Measurements from ENCODE around the gene IRF9.

IRF9 gene

GRCh38 chr14:24162093-24162492 is 1.0 kb downstream of the IRF9 start:
- Mint-ChIP-seq H3K9me3 (no peaks in the 10 kb centered on the region), H3K4me1 (peaks cover 30% of the 10 kb centered on the region), H3K27me3 (ENCODE audit: low read depth, poor library complexity) (no peaks in the 10 kb centered on the region), H3K4me3 (peak overlapping the region; percentile 91), H3K27ac (peak overlapping the region; percentile 96), H3K36me3 (ENCODE audit: low read depth) (peaks cover 47% of the 10 kb centered on the region)
- no peak for DNase-seq
- TF ChIP-seq CTCF (IDR thresholded peaks at IDR 0.05), result no peak

DNA sequence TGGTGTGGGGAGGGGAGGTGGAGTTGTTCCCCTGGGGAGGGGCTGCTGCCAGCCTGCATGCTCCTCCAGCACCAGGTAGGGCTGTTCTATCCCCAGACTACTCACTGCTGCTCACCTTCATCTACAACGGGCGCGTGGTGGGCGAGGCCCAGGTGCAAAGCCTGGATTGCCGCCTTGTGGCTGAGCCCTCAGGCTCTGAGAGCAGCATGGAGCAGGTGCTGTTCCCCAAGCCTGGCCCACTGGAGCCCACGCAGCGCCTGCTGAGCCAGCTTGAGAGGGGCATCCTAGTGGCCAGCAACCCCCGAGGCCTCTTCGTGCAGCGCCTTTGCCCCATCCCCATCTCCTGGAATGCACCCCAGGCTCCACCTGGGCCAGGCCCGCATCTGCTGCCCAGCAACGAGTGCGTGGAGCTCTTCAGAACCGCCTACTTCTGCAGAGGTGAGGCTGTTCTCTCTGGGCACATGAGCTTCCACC is 3.5 kb downstream of the IRF9 start:
- no peak for DNase-seq
- TF ChIP-seq CTCF (IDR thresholded peaks at IDR 0.05), result no peak
- Mint-ChIP-seq H3K27me3 (ENCODE audit: low read depth, poor library complexity) (no peaks in the 10 kb centered on the region), H3K27ac (no peak overlapping the region), H3K36me3 (ENCODE audit: low read depth) (peaks cover 41% of the 10 kb centered on the region), H3K4me3 (no peak overlapping the region), H3K9me3 (no peaks in the 10 kb centered on the region), H3K4me1 (peaks cover 30% of the 10 kb centered on the region)

- H3K4me1 Mint-ChIP-seq, result peaks cover 29% of the 10 kb centered on the region
- H3K27me3 Mint-ChIP-seq (ENCODE audit: low read depth, poor library complexity), result peaks cover 3% of the 10 kb centered on the region
- peaks cover 46% of the 10 kb centered on the region for H3K36me3 Mint-ChIP-seq (ENCODE audit: low read depth)
- H3K4me3 Mint-ChIP-seq, result no peak overlapping the region
- H3K27ac Mint-ChIP-seq, result no peak overlapping the region
- TF ChIP-seq CTCF (IDR thresholded peaks at IDR 0.05), result no peak
- DNase-seq, result no peak
- no peaks in the 10 kb centered on the region for H3K9me3 Mint-ChIP-seq
Observed at GRCh38 chr14:24165785-24166184, 4.7 kb downstream of the IRF9 start.

- no peak for DNase-seq
- H3K4me3 Mint-ChIP-seq, result no peak overlapping the region
- H3K36me3 Mint-ChIP-seq (ENCODE audit: low read depth), result peaks cover 42% of the 10 kb centered on the region
- H3K4me1 Mint-ChIP-seq, result peaks cover 24% of the 10 kb centered on the region
- H3K27me3 Mint-ChIP-seq (ENCODE audit: low read depth, poor library complexity), result peaks cover 11% of the 10 kb centered on the region
- TF ChIP-seq CTCF (IDR thresholded peaks at IDR 0.05), result no peak
- H3K9me3 Mint-ChIP-seq, result no peaks in the 10 kb centered on the region
- H3K27ac Mint-ChIP-seq, result peak overlapping the region; percentile 26
Observed at GRCh38 chr14:24167469-24168114, 6.5 kb downstream of the IRF9 start.

DNA sequence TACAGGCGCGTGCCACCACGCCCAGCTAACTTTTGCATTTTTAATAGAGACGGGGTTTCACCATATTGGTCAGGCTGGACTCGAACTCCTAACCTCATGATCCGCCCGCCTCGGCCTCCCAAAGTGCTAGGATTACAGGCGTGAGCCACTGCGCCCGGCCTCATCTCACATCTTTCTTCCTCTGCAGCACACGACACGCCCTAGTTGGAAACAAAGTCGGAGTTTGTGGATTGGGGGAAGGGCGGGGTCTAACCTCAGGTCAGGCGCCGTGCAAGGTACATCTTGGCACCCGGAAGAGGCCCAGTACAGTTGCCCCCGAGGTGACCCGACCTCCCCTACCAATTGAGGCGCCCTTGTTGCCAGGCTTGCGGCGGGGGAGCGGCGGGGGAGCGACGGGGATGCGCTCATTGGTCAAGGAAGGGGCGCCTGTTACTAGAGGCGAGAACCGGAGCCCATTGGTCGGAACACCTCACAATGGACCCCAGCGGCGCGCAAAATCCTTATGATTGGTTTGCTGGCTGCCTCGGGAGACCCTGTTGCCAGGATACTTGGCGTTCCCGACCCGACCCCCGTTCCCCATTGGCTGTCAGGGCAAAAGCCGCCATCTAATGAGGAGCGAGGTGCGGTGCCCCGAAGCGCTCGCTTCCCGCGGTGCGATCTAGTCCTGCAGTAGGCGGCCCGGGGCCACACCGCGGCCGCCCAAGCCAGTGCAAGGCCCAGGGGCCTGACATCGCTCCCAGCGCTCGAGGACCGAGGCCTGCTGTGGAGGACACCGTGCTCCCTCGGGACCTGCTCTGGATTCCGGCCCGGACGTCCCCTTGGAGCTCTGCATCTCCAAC is 10.6 kb downstream of the IRF9 start, which contains the start of gene REC8:
Gene REC8 (plus strand): TSS at position 659 of the 839 bp plus-strand sequence. CDS start 473 bp downstream, outside the sequence.
- no peak for TF ChIP-seq CTCF (IDR thresholded peaks at IDR 0.05)
- Mint-ChIP-seq H3K27me3 (ENCODE audit: low read depth, poor library complexity) (peaks cover 14% of the 10 kb centered on the region), H3K27ac (peak within 1 kb of the TSS; percentile 94), H3K4me3 (peak within 1 kb of the TSS; percentile 84), H3K4me1 (peaks cover 39% of the 10 kb centered on the region), H3K36me3 (ENCODE audit: low read depth) (peaks cover 39% of the 10 kb centered on the region), H3K9me3 (no peaks in the 10 kb centered on the region)
- peak; percentile 85 for DNase-seq
